Endodermal cell (in vitro differentiated cells): ENCODE data around the gene VCP. TPM values are rescaled to one million over a fixed set of nuclear protein-coding genes. Genes with fewer than 3 reads are reported as not detected.

Experiments
- DNase-seq: peaks from one replicate; pipeline ENCODE4 v3.0.0-alpha.2; 2017
- H3K27ac ChIP-seq: 2 replicates; pipeline ENCODE4 v1.5.1; 2013; ENCODE audit warnings: mild to moderate bottlenecking, low read depth, low read length, moderate library complexity
- H3K27me3 ChIP-seq: 2 replicates; pipeline ENCODE4 v1.6.1; 2013; ENCODE audit warnings: mild to moderate bottlenecking, low read length, moderate library complexity; ENCODE audit not compliant: insufficient read depth, control insufficient read depth, poor library complexity, severe bottlenecking
- H3K36me3 ChIP-seq: 2 replicates; pipeline ENCODE4 v1.7.0; 2013; ENCODE audit warnings: mild to moderate bottlenecking, low read length, moderate library complexity; ENCODE audit not compliant: control insufficient read depth, insufficient read depth
- H3K4me1 ChIP-seq: one replicate; pipeline ENCODE4 v1.7.0; 2013; ENCODE audit warnings: low read length; ENCODE audit not compliant: control insufficient read depth, insufficient read depth
- H3K4me3 ChIP-seq: 2 replicates; pipeline ENCODE4 v1.5.1; 2013; ENCODE audit warnings: mild to moderate bottlenecking, low read length, moderate library complexity
- H3K9ac ChIP-seq: 2 replicates; pipeline ENCODE4 v1.6.1; 2013; ENCODE audit warnings: mild to moderate bottlenecking, low read length, moderate library complexity; ENCODE audit not compliant: poor library complexity, severe bottlenecking; ENCODE audit errors: extremely low read depth
- H3K9me3 ChIP-seq: 2 replicates; pipeline ENCODE4 v1.6.1; 2013; ENCODE audit warnings: mild to moderate bottlenecking, low read length, moderate library complexity; ENCODE audit not compliant: control insufficient read depth
- H3K27ac Mint-ChIP-seq: 2 replicates; pipeline ENCODE4 v1.8.0; 2020; ENCODE audit warnings: mixed read lengths
- H3K27me3 Mint-ChIP-seq: 2 replicates; pipeline ENCODE4 v1.8.0; 2021; ENCODE audit warnings: mild to moderate bottlenecking, mixed read lengths; ENCODE audit not compliant: insufficient read depth
- H3K36me3 Mint-ChIP-seq: 2 replicates; pipeline ENCODE4 v1.8.0; 2020; ENCODE audit warnings: low read depth, mixed read lengths
- H3K4me1 Mint-ChIP-seq: 2 replicates; pipeline ENCODE4 v1.8.0; 2020; ENCODE audit warnings: mixed read lengths
- H3K4me3 Mint-ChIP-seq: 2 replicates; pipeline ENCODE4 v1.8.0; 2020; ENCODE audit warnings: mild to moderate bottlenecking, moderate library complexity, mixed read lengths
- H3K9me3 Mint-ChIP-seq: 2 replicates; pipeline ENCODE4 v1.8.0; 2020; ENCODE audit warnings: mild to moderate bottlenecking, mixed read lengths
- CTCF ChIP-seq: fragments of 200-600 bp; sonication (generic); conservative IDR thresholded peaks from 2 replicates; pipeline ENCODE4 v1.5.0; 2021; ENCODE audit warnings: antibody characterized with exemption, mild to moderate bottlenecking
- whole genome bisulfite sequencing, 2 experiments: methylation state at CpG; one replicate each; pipeline versions ENCODE4 v1.1.5 to v1.1.7; 2013; ENCODE audit warnings: missing lambda C conversion rate in 2 of 2, mixed read lengths in 1 of 2; ENCODE audit not compliant: insufficient coverage in 1 of 2, insufficient read length in 1 of 2; 5-methylcytosine and 5-hydroxymethylcytosine counted together
- total RNA-seq, 2 donors: library from RNA; stranded (reverse); fragmentation: NEBNext Ultra II Directional in 1 of 2; extraction: Animal tissue kit (Norgen Biotek cat#: 25700) in 1 of 2; gene quantifications; 2 replicates in 1 of 2; 3 replicates in 1 of 2; pipeline ENCODE4 v1.2.1, GENCODE V29; 2021

VCP gene
- total RNA-seq, 2 donors from 2014 or later: 497 to 510 TPM

GRCh38 chr9:35110327-35110761 lies 37.9 kb upstream of the VCP start:
- 75 to 81% methylated on average over 1 to 3 of the region's 3 CpGs for WGBS, 2 experiments
- H3K36me3 ChIP-seq: peaks cover 28% of the 10 kb centered on the region
- H3K27me3 ChIP-seq: no peaks in the 10 kb centered on the region
- Mint-ChIP-seq H3K9me3 (no peaks in the 10 kb centered on the region), H3K36me3 (peaks cover 24% of the 10 kb centered on the region), H3K27ac (no peak overlapping the region), H3K4me3 (peak overlapping the region; percentile 75), H3K27me3 (no peaks in the 10 kb centered on the region), H3K4me1 (peaks cover 37% of the 10 kb centered on the region)
- peak overlapping the region; percentile 84 for H3K4me3 ChIP-seq
- no peak for TF ChIP-seq CTCF
- no peaks in the 10 kb centered on the region for H3K9me3 ChIP-seq
- no peak for DNase-seq
- H3K9ac ChIP-seq: no peak overlapping the region
- H3K4me1 ChIP-seq: peaks cover 12% of the 10 kb centered on the region
- no peak overlapping the region for H3K27ac ChIP-seq

GRCh38 chr9:35108946-35109575 lies 36.6 kb upstream of the VCP start:
- Histone ChIP-seq H3K27me3 (no peaks in the 10 kb centered on the region), H3K4me1 (peaks cover 14% of the 10 kb centered on the region), H3K36me3 (peaks cover 40% of the 10 kb centered on the region), H3K9ac (no peak overlapping the region), H3K27ac (no peak overlapping the region), H3K9me3 (no peaks in the 10 kb centered on the region), H3K4me3 (no peak overlapping the region)
- Mint-ChIP-seq H3K9me3 (no peaks in the 10 kb centered on the region), H3K27ac (no peak overlapping the region), H3K36me3 (peaks cover 31% of the 10 kb centered on the region), H3K4me3 (no peak overlapping the region), H3K27me3 (no peaks in the 10 kb centered on the region), H3K4me1 (peaks cover 31% of the 10 kb centered on the region)
- no peak for TF ChIP-seq CTCF
- peak; percentile 29 for DNase-seq
- 79 to 90% methylated on average over 2 to 7 of the region's 8 CpGs for WGBS, 2 experiments

GRCh38 chr9:35108461-35108860 lies 36.0 kb upstream of the VCP start:
- Mint-ChIP-seq H3K27ac (no peak overlapping the region), H3K9me3 (no peaks in the 10 kb centered on the region), H3K4me3 (no peak overlapping the region), H3K27me3 (no peaks in the 10 kb centered on the region), H3K36me3 (peaks cover 27% of the 10 kb centered on the region), H3K4me1 (peaks cover 30% of the 10 kb centered on the region)
- Histone ChIP-seq H3K27ac (no peak overlapping the region), H3K9me3 (no peaks in the 10 kb centered on the region), H3K9ac (no peak overlapping the region), H3K27me3 (no peaks in the 10 kb centered on the region), H3K36me3 (peaks cover 40% of the 10 kb centered on the region), H3K4me1 (peaks cover 18% of the 10 kb centered on the region), H3K4me3 (no peak overlapping the region)
- TF ChIP-seq CTCF: no peak
- no peak for DNase-seq
- 93% methylated on average over 3 to 6 of the region's 6 CpGs for WGBS, 2 experiments
